ENCODE results near the gene ZBTB48.
A peak's percentile ranks its signal among the peaks of the same experiment; 100 is the strongest.
"Not testable (repeated sequence)": the region's sequence is repeated elsewhere in the genome, so short reads cannot be mapped to it uniquely, and the experiment has no call there.

ZBTB48 gene

DNA sequence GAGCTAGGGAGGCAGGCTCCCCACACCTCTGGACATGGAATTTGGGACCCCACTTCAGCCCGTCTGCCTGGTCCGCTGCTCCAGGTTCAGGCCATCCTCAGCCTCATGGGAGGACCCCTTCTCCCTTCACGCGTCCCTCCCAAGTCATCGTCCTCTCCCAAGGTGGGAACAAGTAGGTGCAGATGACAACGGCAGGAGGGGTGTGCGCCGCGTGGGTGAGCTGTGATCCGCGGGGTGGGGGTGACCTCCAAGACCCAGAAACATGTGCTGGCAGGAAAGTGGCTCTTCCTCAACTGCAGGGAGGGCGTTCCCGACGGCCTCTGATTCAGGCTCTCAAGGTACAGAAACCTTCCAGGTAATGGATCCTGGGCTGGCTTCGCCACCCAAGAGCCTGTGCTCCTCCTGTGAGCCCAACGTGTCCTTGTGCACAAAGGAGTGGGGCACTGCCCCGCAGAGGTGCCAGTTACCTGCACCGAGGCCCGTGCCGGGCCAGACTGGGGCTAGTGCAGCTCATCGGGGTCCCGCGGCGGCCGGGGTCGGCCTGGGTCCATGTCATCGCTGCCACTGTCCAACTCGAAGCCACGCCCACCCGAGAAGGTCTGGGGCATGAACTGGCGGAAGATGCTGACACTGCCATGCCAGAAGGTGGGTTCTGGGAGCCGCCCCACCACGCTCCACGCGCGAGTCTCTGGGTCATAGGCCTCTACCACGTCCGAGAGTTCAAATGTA lies 13.2 kb downstream of the ZBTB48 start:
- H3K9me3 Mint-ChIP-seq = no peaks in the 10 kb centered on the region
- no peak overlapping the region for H3K27ac Mint-ChIP-seq
- peaks cover 3% of the 10 kb centered on the region for H3K4me1 Mint-ChIP-seq (ENCODE audit: low read depth)
- no peaks in the 10 kb centered on the region for H3K27me3 Mint-ChIP-seq (ENCODE audit: low read depth)
- H3K36me3 Mint-ChIP-seq (ENCODE audit: low read depth) = peaks cover 18% of the 10 kb centered on the region
- H3K4me3 Mint-ChIP-seq = no peak overlapping the region

DNA sequence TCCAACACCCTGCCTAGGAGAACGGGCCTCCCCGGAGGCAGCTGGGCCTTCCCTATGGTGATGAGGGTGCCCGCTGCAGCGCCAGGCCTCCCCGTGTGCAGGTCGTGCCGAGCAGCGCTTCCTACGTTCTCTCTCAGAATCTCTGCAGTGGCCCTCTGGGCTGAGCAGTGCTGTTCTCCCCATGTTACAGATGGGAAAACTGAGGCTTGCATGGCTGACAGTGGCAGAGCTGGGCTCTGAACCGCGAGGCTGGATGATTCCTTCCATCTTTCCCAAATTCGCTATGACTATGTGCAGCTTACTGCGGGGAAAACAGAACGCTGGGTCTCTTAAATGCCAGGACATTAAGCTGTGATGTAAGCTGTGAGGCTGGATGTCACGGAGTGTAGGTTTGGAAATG lies 14.0 kb downstream of the ZBTB48 start:
- no peak overlapping the region for H3K27ac Mint-ChIP-seq
- no peaks in the 10 kb centered on the region for H3K9me3 Mint-ChIP-seq
- H3K4me1 Mint-ChIP-seq (ENCODE audit: low read depth) = peaks cover 3% of the 10 kb centered on the region
- no peak overlapping the region for H3K4me3 Mint-ChIP-seq
- peaks cover 18% of the 10 kb centered on the region for H3K36me3 Mint-ChIP-seq (ENCODE audit: low read depth)
- H3K27me3 Mint-ChIP-seq (ENCODE audit: low read depth) = no peaks in the 10 kb centered on the region

DNA sequence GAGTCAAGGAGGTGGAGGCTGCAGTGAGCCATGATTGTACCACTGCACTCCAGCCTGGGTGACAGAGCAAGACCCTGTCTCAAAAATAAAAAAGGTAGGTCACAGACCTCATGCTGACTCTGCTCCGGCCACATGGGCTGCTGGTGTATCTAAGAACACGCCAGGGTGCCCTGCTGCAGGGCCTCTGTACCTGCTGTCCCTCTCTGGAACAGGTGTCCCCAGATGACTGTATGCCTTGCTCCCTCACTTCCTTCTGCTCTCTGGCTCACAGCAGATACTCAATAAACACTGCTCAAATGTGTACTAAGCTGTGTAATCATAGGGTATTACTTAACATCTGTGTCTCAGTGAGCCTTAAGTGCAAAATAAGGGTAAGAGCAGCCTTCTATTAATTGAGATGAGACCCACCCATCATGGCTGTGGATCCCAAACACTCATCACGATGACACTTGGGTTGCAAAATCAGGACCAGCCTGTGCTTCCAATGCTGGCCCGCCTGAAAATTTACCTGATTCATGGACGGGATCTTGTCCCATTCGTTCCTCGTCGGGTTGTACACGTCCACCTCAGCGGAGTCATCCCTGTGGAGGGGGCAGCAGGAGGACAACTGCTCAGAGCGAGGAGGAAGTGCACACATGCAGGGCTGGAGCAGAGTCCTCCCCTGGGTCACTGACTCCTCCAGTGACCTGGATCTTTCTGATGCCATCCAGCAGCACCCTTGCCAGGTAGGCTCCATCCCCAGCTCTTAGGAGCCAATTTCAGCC lies 15.4 kb downstream of the ZBTB48 start:
- Mint-ChIP-seq H3K36me3 (ENCODE audit: low read depth) (peaks cover 25% of the 10 kb centered on the region), H3K27ac (no peak overlapping the region)

DNA sequence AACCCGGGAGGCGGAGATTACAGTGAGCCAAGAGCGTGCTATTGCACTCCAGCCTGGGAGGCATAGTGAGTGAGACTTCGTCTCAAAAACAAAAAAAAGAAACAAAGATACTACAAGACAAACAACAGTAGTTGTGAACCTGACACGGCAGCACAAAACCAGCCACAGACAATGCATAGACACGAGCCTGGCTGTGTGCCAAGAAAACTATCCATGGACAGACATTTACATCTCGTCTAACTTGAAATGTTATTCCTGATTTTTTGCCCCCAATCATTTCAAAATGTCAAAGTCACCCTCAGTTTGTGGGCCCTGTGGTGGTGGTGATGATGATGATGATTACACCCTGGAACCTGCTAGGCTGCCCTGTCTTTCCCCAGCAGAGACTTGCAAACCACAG lies 16.6 kb downstream of the ZBTB48 start:
- H3K4me3 Mint-ChIP-seq = no peak overlapping the region

More for the DNA sequence above, 15.4 kb downstream of the ZBTB48 start:
- H3K9me3 Mint-ChIP-seq = no peaks in the 10 kb centered on the region
- H3K4me1 Mint-ChIP-seq (ENCODE audit: low read depth) = peaks cover 10% of the 10 kb centered on the region
- H3K27me3 Mint-ChIP-seq (ENCODE audit: low read depth) = no peaks in the 10 kb centered on the region
- no peak overlapping the region for H3K4me3 Mint-ChIP-seq

DNA sequence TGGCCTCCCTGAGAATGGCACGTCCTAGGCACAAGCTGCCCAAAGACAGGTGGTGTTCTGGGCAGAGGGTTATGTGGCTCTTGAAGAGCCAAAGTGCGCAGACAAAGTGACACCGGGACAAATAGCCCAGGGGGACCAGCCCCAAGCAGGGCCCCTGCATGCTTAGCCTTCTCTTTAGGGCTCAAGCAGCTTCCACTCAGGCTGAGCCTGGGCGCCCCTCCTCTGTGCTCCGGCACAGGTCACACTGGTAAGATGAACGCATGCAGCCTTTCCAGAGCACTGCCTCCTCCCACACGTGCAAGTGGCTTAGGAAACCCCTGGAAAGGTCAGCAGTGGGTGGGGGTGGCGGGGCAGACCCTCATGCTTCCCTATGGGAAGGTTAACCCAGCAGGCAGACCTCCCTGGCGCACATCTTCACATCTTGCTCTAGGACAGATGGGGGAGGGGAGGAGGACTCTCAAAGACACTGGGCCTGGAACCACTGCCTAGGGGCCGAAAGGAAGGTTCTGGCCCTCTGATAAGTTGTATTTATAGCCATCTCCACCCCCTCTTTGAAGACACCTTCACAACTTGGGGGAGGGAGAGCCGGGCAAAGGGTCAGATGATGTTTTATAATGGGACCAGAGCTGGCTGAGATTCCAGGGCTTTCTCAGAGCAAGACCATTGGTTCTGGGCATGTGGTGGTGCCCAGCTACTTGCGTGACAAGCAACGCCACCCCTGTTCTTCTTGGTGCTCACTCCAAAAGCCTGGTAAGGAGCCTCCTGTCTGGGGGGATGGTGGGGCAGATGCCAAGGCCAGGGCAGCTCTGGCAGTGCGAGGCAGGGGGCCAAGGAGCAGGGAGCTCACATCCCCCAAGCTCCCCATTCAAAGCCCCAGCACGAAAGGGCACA lies 17.3 kb downstream of the ZBTB48 start:
- Mint-ChIP-seq H3K9me3 (no peaks in the 10 kb centered on the region), H3K4me1 (ENCODE audit: low read depth) (peaks cover 11% of the 10 kb centered on the region), H3K4me3 (no peak overlapping the region), H3K36me3 (ENCODE audit: low read depth) (peaks cover 28% of the 10 kb centered on the region), H3K27ac (no peak overlapping the region), H3K27me3 (ENCODE audit: low read depth) (no peaks in the 10 kb centered on the region)

More for the DNA sequence above, 16.6 kb downstream of the ZBTB48 start:
- H3K36me3 Mint-ChIP-seq (ENCODE audit: low read depth) = peaks cover 28% of the 10 kb centered on the region
- no peak overlapping the region for H3K27ac Mint-ChIP-seq
- peaks cover 14% of the 10 kb centered on the region for H3K4me1 Mint-ChIP-seq (ENCODE audit: low read depth)
- no peaks in the 10 kb centered on the region for H3K9me3 Mint-ChIP-seq
- H3K27me3 Mint-ChIP-seq (ENCODE audit: low read depth) = no peaks in the 10 kb centered on the region

DNA sequence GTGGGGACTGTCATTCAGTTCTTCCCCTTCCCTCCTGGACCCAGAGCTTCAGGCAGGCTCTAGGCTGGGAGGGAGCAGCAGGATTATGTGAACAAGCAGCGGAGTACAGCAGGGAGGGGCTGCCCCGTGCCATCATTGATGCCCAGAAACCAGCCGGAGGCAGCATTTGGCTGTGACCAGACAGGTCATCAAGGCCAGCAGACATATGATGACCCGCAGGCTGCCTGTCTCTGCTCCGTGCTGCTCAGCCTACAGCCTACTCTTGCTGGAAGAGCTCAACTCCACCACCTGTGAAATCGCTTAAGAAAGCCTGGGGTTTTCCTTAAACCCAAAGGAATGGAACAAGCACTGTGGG lies 18.0 kb downstream of the ZBTB48 start:
- no peaks in the 10 kb centered on the region for H3K9me3 Mint-ChIP-seq
- H3K4me1 Mint-ChIP-seq (ENCODE audit: low read depth) = peaks cover 11% of the 10 kb centered on the region
- no peak overlapping the region for H3K4me3 Mint-ChIP-seq
- H3K27me3 Mint-ChIP-seq (ENCODE audit: low read depth) = no peaks in the 10 kb centered on the region
- no peak overlapping the region for H3K27ac Mint-ChIP-seq
- peaks cover 28% of the 10 kb centered on the region for H3K36me3 Mint-ChIP-seq (ENCODE audit: low read depth)

DNA sequence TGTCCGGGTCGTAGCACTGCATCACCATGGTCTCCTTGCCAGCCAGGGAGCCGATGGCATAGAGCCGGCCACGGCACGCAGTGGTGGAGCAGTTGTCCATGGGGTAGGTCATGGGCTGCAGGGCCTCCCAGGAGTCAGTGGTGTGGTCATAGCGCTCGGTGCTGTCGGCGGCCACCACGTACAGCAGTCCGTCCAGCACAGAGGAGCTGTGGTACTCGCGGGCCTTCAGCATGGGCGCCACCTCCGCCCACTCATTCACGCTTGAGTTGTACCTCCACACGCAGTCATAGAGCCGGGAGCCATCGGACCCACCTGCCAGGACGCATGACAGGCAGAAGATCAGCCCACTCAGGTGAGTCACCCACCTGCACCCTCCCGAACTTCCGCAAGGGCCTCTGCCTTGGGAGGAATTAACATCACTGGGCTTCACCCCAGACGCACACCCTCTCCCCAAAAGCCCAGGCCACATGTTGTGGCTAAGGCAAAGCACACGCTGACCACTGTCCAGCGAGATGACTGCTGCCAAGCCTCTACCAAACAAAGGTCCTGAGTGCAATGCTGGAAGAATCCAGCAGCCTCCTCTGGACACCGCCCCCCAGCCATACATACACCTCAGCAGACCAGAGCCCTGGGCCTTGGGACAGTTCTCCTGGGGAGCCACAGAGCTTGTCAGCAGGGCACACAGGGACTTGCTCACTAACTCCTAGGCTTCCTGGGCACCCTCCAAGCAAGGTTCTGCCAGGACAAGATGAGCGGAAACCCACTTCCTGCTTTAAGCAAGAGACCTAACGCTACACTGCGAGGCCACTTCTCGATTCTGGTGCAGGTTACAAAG lies 19.6 kb downstream of the ZBTB48 start:
- H3K9me3 Mint-ChIP-seq = no peaks in the 10 kb centered on the region
- no peaks in the 10 kb centered on the region for H3K27me3 Mint-ChIP-seq (ENCODE audit: low read depth)
- H3K4me3 Mint-ChIP-seq = peak overlapping the region; percentile 100
- peak overlapping the region; percentile 83 for H3K27ac Mint-ChIP-seq
- H3K36me3 Mint-ChIP-seq (ENCODE audit: low read depth) = peaks cover 25% of the 10 kb centered on the region
- peaks cover 18% of the 10 kb centered on the region for H3K4me1 Mint-ChIP-seq (ENCODE audit: low read depth)

DNA sequence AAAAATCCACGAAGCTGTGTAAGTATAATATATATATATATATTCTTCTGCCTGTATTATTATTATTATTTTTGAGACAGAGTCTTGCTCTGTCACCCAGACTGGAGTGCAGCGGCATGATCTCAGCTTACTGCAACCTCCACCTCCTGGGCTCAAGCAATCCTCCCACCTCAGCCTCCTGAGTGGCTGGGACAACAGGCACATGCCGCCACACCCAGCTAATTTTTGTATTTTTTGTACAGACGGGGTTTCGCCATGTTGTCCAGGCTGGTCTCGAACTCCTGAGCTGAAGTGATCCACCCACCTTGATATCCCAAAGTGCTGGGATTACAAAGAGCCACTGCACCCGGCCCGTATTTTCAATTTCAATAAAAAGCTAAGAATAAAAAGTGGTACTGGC lies 20.2 kb downstream of the ZBTB48 start:
- Mint-ChIP-seq H3K4me1 (ENCODE audit: low read depth) (peaks cover 18% of the 10 kb centered on the region), H3K4me3 (peak overlapping the region; percentile 100)

DNA sequence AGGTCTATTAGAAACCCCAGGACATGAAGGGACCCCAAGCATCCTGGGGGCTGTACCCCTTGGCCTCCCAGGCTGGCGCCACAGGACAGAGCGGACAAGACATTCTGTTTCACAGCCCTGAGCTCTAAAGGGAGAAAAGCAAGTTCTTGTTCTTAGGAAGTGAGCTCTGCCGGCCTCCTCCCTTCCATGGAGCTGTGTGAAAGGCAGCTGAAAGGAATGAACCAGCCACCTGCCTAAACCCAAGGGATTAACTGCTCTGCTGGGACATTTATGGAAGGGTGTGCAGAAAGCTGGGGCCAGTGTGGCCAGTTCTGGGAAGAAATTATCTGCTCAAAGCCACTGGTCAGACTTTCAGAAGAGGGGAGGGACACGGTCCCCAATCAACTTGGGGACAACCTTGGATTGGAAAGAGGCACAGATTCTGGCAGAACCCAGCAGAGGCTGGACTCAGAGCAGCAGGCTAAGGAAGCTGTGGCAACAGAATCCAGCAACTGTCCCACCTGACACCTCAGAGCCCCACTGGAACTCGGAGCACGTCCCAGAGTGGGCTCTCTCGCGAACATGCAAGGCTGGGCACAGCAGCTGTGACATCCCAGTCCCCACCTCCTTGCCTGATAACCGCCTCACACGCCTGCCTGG lies 20.7 kb downstream of the ZBTB48 start:
- Mint-ChIP-seq H3K4me1 (ENCODE audit: low read depth) (peaks cover 18% of the 10 kb centered on the region), H3K27me3 (ENCODE audit: low read depth) (no peaks in the 10 kb centered on the region), H3K36me3 (ENCODE audit: low read depth) (peaks cover 23% of the 10 kb centered on the region), H3K4me3 (peak overlapping the region; percentile 100), H3K27ac (peak overlapping the region; percentile 99), H3K9me3 (no peaks in the 10 kb centered on the region)

More for the DNA sequence above, 20.2 kb downstream of the ZBTB48 start:
- Mint-ChIP-seq H3K36me3 (ENCODE audit: low read depth) (peaks cover 25% of the 10 kb centered on the region), H3K27ac (peak overlapping the region; percentile 99)
- not testable (repeated sequence) for H3K27me3 Mint-ChIP-seq (ENCODE audit: low read depth); H3K9me3 Mint-ChIP-seq

DNA sequence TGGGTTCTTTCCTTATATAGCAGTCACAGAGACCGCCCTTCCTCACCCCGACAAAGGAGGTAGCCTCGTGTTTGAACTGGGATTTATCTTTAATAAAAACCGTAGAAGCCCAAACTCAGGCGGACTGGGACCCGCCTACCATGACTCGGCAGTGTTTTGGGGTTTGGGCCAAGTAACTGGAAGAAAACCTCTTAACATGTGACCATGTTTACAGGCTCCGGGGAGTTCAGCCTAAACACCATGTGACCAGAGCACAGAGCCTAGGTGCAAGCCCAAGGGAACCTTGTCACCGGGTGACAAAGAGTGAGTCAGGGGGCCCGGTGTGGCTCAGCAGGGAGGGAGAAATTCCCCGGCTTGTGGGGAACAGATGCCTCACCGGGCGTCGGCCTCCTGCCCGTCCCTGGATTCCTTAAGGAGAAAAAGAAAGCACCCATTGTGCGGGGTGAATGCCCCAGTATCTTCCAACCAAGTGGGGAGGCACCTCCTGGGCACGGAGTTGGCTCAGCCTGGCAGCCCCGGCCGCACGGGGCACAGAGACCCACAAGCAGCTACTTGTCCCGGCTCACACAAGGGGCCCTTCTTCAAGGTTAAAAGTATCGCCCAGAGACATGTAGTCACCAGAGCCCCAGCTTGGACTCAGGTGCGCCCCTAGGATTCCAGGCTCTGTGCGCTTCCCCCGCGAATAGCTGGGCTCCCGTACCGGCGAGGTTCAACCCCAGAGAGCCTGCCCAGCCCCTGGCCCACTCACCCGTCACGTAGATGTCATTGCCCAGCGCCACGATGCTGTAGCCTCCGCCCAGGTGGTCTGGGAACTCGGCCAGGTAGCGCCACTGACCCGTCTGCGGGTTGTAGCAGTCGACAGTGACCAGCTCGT lies 21.5 kb downstream of the ZBTB48 start:
- H3K9me3 Mint-ChIP-seq = no peaks in the 10 kb centered on the region
- H3K27ac Mint-ChIP-seq = peak overlapping the region; percentile 99
- H3K36me3 Mint-ChIP-seq (ENCODE audit: low read depth) = peaks cover 16% of the 10 kb centered on the region
- H3K4me3 Mint-ChIP-seq = peak overlapping the region; percentile 100
- H3K4me1 Mint-ChIP-seq (ENCODE audit: low read depth) = peaks cover 18% of the 10 kb centered on the region
- no peaks in the 10 kb centered on the region for H3K27me3 Mint-ChIP-seq (ENCODE audit: low read depth)

DNA sequence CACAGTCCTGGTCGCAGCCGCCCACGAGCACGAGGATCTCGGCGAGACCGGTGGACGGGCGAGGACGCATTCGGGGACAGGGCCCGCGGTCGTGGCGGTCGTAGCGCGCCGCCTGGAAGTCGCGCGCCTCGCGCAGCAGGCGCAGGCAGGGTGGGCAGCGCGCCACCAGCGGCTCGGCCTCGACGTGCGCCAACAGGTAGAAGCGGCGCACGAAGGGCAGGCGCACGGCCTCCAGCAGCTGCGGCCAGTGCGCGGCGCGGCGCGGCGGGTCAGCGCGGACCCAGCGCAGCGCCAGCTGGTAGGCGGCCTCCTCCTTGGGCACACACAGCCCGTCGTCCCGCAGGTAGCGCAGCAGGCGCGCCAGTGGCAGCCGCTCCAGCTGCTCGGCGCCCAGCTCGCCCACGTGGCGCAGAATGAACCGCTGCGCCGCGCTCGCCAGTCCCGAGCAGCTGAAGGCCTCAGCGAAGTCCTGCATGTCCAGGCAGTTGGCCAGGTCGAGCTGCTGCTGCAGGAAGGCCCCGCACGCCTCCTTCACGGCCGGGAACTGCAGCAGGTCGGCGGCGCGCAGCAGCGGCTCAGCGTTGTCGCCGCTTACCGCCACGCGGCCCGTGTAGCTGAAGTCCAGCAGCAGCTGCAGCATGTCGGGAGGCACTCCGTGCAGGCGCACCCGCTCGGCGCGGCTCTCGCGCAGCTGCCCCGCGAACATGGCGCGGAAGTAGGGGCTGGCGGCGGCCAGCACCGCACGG lies 22.3 kb downstream of the ZBTB48 start:
- Mint-ChIP-seq H3K9me3 (no peaks in the 10 kb centered on the region), H3K4me3 (peak overlapping the region; percentile 100), H3K4me1 (ENCODE audit: low read depth) (peaks cover 18% of the 10 kb centered on the region), H3K36me3 (ENCODE audit: low read depth) (peaks cover 12% of the 10 kb centered on the region), H3K27me3 (ENCODE audit: low read depth) (no peaks in the 10 kb centered on the region), H3K27ac (peak overlapping the region; percentile 99)

DNA sequence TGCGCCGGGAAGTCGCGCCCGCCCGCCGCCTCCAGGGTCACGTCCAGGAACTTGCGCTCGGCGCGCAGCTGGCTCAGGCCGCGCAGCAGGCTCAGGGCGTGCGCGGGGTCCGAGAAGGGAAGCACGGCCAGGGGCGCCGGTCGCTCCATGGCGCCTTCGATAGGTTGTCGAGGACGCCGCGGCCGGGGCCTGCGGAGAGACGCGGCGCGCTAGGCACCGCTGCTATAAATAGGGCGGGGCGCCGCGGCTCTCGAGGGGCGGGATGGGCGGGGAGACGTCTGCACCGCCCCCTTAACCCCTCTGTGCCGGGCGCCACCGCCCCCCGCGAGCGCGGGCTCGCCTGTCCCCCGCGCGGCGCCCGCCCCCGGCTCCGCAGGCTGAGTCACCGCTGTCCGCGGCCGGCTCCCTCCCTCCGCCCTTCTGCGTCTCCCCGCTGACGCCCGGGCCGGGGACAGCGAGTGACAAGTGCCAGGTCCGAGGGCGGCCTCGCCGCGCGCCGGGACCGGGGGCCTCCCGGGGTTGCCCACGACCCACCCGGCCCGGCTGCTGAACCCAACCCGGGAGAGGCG lies 23.0 kb downstream of the ZBTB48 start, which contains the start of gene KLHL21:
TSS of gene KLHL21 (minus strand) at position 201 of the 569 bp plus-strand sequence. CDS start at position 149, 52 bp downstream.
- Mint-ChIP-seq H3K27ac (peak within 1 kb of the TSS; percentile 99), H3K27me3 (ENCODE audit: low read depth) (peaks cover 3% of the 10 kb centered on the region), H3K9me3 (no peaks in the 10 kb centered on the region), H3K4me3 (peak within 1 kb of the TSS; percentile 100), H3K4me1 (ENCODE audit: low read depth) (peaks cover 18% of the 10 kb centered on the region), H3K36me3 (ENCODE audit: low read depth) (peaks cover 10% of the 10 kb centered on the region)
